ENCODE measurements around the gene GALNT10. TPM values are rescaled to one million over a fixed set of nuclear protein-coding genes. Genes with fewer than 3 reads are reported as not detected.

Gene GALNT10
- total RNA-seq, 1 experiment from 2014 or later = 27.8 TPM

GRCh38 chr5:154162539-154163151 is 27.9 kb upstream of the GALNT10 start:
- CTCF ChIA-PET = no interaction called here
- Histone ChIP-seq H3K4me1 (ENCODE audit: control insufficient read depth in 1 of 2, insufficient read depth in 2 of 2, low read length in 2 of 2) (no peaks in the 10 kb centered on the region), H3K4me2 (ENCODE audit: low read length) (no peak overlapping the region), H3K4me3 (replicated peaks in 1 of 2; ENCODE audit: low read depth in 1 of 2, low read length in 2 of 2) (no peak overlapping the region), H2AFZ (ENCODE audit: low read depth, low read length, poor library complexity, severe bottlenecking) (no peak overlapping the region), H3K9ac (ENCODE audit: low read length) (no peak overlapping the region), H3K36me3 (ENCODE audit: control insufficient read depth in 1 of 2, insufficient read depth in 2 of 2, low read length in 2 of 2) (no peaks in the 10 kb centered on the region), H4K20me1 (ENCODE audit: insufficient read depth) (no peaks in the 10 kb centered on the region), H3K79me2 (ENCODE audit: insufficient read depth, low read length) (no peaks in the 10 kb centered on the region), H3K27ac (ENCODE audit: low read depth, low read length) (no peak overlapping the region), H3K9me3 (ENCODE audit: control insufficient read depth in 1 of 2, insufficient read depth in 1 of 2, low read depth in 1 of 2, low read length in 2 of 2) (no peaks in the 10 kb centered on the region), H3K9me2 (ENCODE audit: insufficient read depth) (no peaks in the 10 kb centered on the region), H3K27me3 (ENCODE audit: insufficient read depth, low read length) (peaks cover 62% of the 10 kb centered on the region)
- RAD21 ChIA-PET (ENCODE audit: low non-redundant PET in 1 of 2, low total read pairs in 2 of 2, uncharacterized antibody in 2 of 2, unreplicated experiment in 2 of 2) = no interaction called here
- intact Hi-C loops (cut with micrococcal nuclease) = no loop called here
- POLR2A ChIA-PET = no interaction called here
- ATAC-seq = no peak
- BruUV-seq (replicated peaks) = no TSS peak
- DNase-seq (ENCODE audit: low read depth, low spot score) = no peak
- TF ChIP-seq JUND (IDR thresholded peaks at IDR 0.05) (no peak), POLR2AphosphoS5 (IDR thresholded peaks at IDR 0.05; ENCODE audit: low read depth, low read length) (no peak), CEBPB (IDR thresholded peaks at IDR 0.05; ENCODE audit: low read depth) (no peak), ZNF274 (IDR thresholded peaks at IDR 0.05; ENCODE audit: low read depth, low read length) (no peak), EZH2 (IDR thresholded peaks at IDR 0.05) (no peak), RAD21 (IDR thresholded peaks at IDR 0.05; ENCODE audit: low read depth) (no peak), SP1 (IDR thresholded peaks at IDR 0.05; ENCODE audit: low read depth) (no peak), EZH2phosphoT487 (IDR thresholded peaks at IDR 0.05; ENCODE audit: borderline replicate concordance) (no peak), SIN3A (IDR thresholded peaks at IDR 0.05; ENCODE audit: low read depth) (no peak), SRF (IDR thresholded peaks at IDR 0.05; ENCODE audit: low read depth) (no peak), CTCF (IDR thresholded peaks at IDR 0.05 in 2 of 3, conservative IDR thresholded peaks at IDR 0.05 in 1 of 3; ENCODE audit: borderline replicate concordance in 1 of 3, insufficient read depth in 1 of 3, low read depth in 2 of 3, low read length in 2 of 3) (no peak), POLR2A (IDR thresholded peaks at IDR 0.05; ENCODE audit: borderline replicate concordance, extremely low read depth, insufficient read depth, insufficient read length) (no peak), REST (IDR thresholded peaks at IDR 0.05; ENCODE audit: low read depth) (no peak), ZFX (IDR thresholded peaks at IDR 0.05) (no peak)

Data from HCT116 (cell line).